ENCODE data around the gene WDR81. TPM values are rescaled to one million over a fixed set of nuclear protein-coding genes. Genes with fewer than 3 reads are reported as not detected.
A peak's percentile ranks its signal among the peaks of the same experiment; 100 is the strongest.

WDR81 gene
- total RNA-seq, 1 donor from 2014 or later: 49.9 TPM

GRCh38 chr17:1743088-1743439 is 18.6 kb downstream of the WDR81 start:
- Histone ChIP-seq H3K27ac (peak overlapping the region; percentile 53), H3K4me3 (no peak overlapping the region), H3K4me1 (peaks cover 33% of the 10 kb centered on the region), H3K9me3 (no peaks in the 10 kb centered on the region), H3K36me3 (peaks cover 2% of the 10 kb centered on the region), H3K27me3 (ENCODE audit: low read depth) (no peaks in the 10 kb centered on the region)
- DNase-seq (no peak), ATAC-seq (peak in 1 of 2 donors; percentile 4)
- intact Hi-C loops (cut with DNase I): no loop called here
- no peak for TF ChIP-seq CTCF (IDR thresholded peaks at IDR 0.05)

GRCh38 chr17:1744551-1745512 is 20.3 kb downstream of the WDR81 start:
- DNase-seq (no peak), ATAC-seq (no peak)
- H3K36me3 ChIP-seq: no peaks in the 10 kb centered on the region
- no peak for TF ChIP-seq CTCF (IDR thresholded peaks at IDR 0.05)
- H3K27me3 ChIP-seq (ENCODE audit: low read depth): no peaks in the 10 kb centered on the region
- H3K4me1 ChIP-seq: peaks cover 31% of the 10 kb centered on the region
- intact Hi-C loops (cut with DNase I): no loop called here
- no peaks in the 10 kb centered on the region for H3K9me3 ChIP-seq
- H3K4me3 ChIP-seq: no peak overlapping the region
- H3K27ac ChIP-seq: no peak overlapping the region

- ATAC-seq (no peak), DNase-seq (no peak)
- intact Hi-C loops (cut with DNase I): no loop called here
- Histone ChIP-seq H3K27ac (no peak overlapping the region), H3K36me3 (no peaks in the 10 kb centered on the region), H3K9me3 (no peaks in the 10 kb centered on the region), H3K27me3 (ENCODE audit: low read depth) (no peaks in the 10 kb centered on the region), H3K4me1 (peaks cover 38% of the 10 kb centered on the region), H3K4me3 (no peak overlapping the region)
- no peak for TF ChIP-seq CTCF (IDR thresholded peaks at IDR 0.05)
These were observed 21.1 kb downstream of the WDR81 start for GRCh38 chr17:1745513-1746020.

- Histone ChIP-seq H3K4me3 (no peak overlapping the region), H3K27ac (peak overlapping the region; percentile 78), H3K27me3 (ENCODE audit: low read depth) (no peaks in the 10 kb centered on the region), H3K9me3 (no peaks in the 10 kb centered on the region), H3K36me3 (no peaks in the 10 kb centered on the region), H3K4me1 (peaks cover 51% of the 10 kb centered on the region)
- intact Hi-C loops (cut with DNase I): no loop called here
- ATAC-seq: peak; percentile 92 to 93
- DNase-seq: peak; percentile 91
- TF ChIP-seq CTCF (IDR thresholded peaks at IDR 0.05): no peak
These were observed 22.6 kb downstream of the WDR81 start for GRCh38 chr17:1746975-1747543.

GRCh38 chr17:1750628-1751027 is 26.1 kb downstream of the WDR81 start:
- Histone ChIP-seq H3K4me3 (no peak overlapping the region), H3K36me3 (no peaks in the 10 kb centered on the region), H3K27me3 (ENCODE audit: low read depth) (no peaks in the 10 kb centered on the region), H3K4me1 (peaks cover 64% of the 10 kb centered on the region), H3K9me3 (no peaks in the 10 kb centered on the region), H3K27ac (peak overlapping the region; percentile 85)
- ATAC-seq (peak in 1 of 2 donors; percentile 16), DNase-seq (no peak)
- TF ChIP-seq CTCF (IDR thresholded peaks at IDR 0.05): no peak
- intact Hi-C loops (cut with DNase I): no loop called here

All from lower lobe of right lung (tissue), 2 donors.